Naive thymus-derived CD4-positive, alpha-beta T cell (primary cell): ENCODE data around the gene TMEM131L. TPM values are rescaled to one million over a fixed set of nuclear protein-coding genes. Genes with fewer than 3 reads are reported as not detected.
A peak's percentile ranks its signal among the peaks of the same experiment; 100 is the strongest.

Experiments used
- ATAC-seq: fragments of 150-1000 bp; cut with Tn5 transposase; 2 replicates; pipeline ENCODE4 v1.10.0; 2021; ENCODE audit warnings: mild to moderate bottlenecking, moderate library complexity
- CTCF ChIA-PET: fragments of 350-600 bp; sonication (Branson Sonifier 250); formaldehyde crosslinking; loops from one replicate; lab custom pipeline; 2021; ENCODE audit warnings: antibody characterized with exemption; lab: Charles Lee
- POLR2A ChIA-PET: fragments of 350-600 bp; sonication (Branson Sonifier 250); formaldehyde crosslinking; loops from one replicate; lab custom pipeline; 2021; ENCODE audit warnings: antibody characterized with exemption, inconsistent platforms; lab: Charles Lee
- DNase-seq, 9 donors: peaks; one replicate each; pipeline versions ENCODE4 v3.0.0 to v3.0.0-alpha.2; 2020 to 2022; ENCODE audit warnings: mixed read lengths in 1 of 9
- H3K27ac ChIP-seq: one replicate; pipeline ENCODE4 v1.7.0; 2013; ENCODE audit warnings: mild to moderate bottlenecking, low read depth, low read length, moderate library complexity
- H3K27me3 ChIP-seq, 2 donors: one replicate each; pipeline ENCODE4 v1.7.0; 2013; ENCODE audit warnings: low read length in 2 of 2, mild to moderate bottlenecking in 2 of 2, moderate library complexity in 2 of 2; ENCODE audit not compliant: control insufficient read depth in 2 of 2, insufficient read depth in 2 of 2
- H3K36me3 ChIP-seq, 3 experiments: 1 replicate in 2 of 3; 2 replicates in 1 of 3; pipeline ENCODE4 v1.7.0; 2013; ENCODE audit warnings: low read length in 3 of 3, mild to moderate bottlenecking in 3 of 3, moderate library complexity in 1 of 3; ENCODE audit not compliant: insufficient read depth in 3 of 3, control insufficient read depth in 2 of 3
- H3K4me1 ChIP-seq, 2 donors: one replicate each; pipeline ENCODE4 v1.7.0; 2013; ENCODE audit warnings: low read length in 2 of 2, mild to moderate bottlenecking in 2 of 2, moderate library complexity in 1 of 2; ENCODE audit not compliant: control insufficient read depth in 2 of 2, insufficient read depth in 2 of 2
- H3K4me3 ChIP-seq: 2 replicates; pipeline ENCODE4 v1.7.0; 2013; ENCODE audit warnings: mild to moderate bottlenecking, low read length
- H3K9me3 ChIP-seq, 3 experiments: 1 replicate in 2 of 3; 2 replicates in 1 of 3; pipeline ENCODE4 v1.7.0; 2013; ENCODE audit warnings: low read length in 3 of 3; ENCODE audit not compliant: control insufficient read depth in 2 of 3
- H3K27ac Mint-ChIP-seq, 9 donors: one replicate each; pipeline ENCODE4 v1.8.0; 2020 to 2022; ENCODE audit warnings: mixed read lengths in 9 of 9, mild to moderate bottlenecking in 8 of 9, moderate library complexity in 5 of 9, inconsistent platforms in 2 of 9
- H3K27me3 Mint-ChIP-seq, 5 donors: one replicate each; pipeline ENCODE4 v1.8.0; 2021 to 2022; ENCODE audit warnings: mixed read lengths in 5 of 5, mild to moderate bottlenecking in 1 of 5
- H3K36me3 Mint-ChIP-seq, 5 donors: one replicate each; pipeline ENCODE4 v1.8.0; 2020 to 2022; ENCODE audit warnings: mixed read lengths in 5 of 5, mild to moderate bottlenecking in 3 of 5, inconsistent platforms in 1 of 5
- H3K4me1 Mint-ChIP-seq, 7 donors: one replicate each; pipeline ENCODE4 v1.8.0; 2020 to 2022; ENCODE audit warnings: mixed read lengths in 7 of 7, mild to moderate bottlenecking in 3 of 7, inconsistent platforms in 1 of 7
- H3K4me3 Mint-ChIP-seq, 10 donors: one replicate each; pipeline ENCODE4 v1.8.0; 2020 to 2022; ENCODE audit warnings: mild to moderate bottlenecking in 10 of 10, mixed read lengths in 10 of 10, moderate library complexity in 6 of 10, inconsistent platforms in 2 of 10
- H3K9me3 Mint-ChIP-seq, 11 donors: one replicate each; pipeline ENCODE4 v1.8.0; 2020 to 2022; ENCODE audit warnings: mixed read lengths in 11 of 11, mild to moderate bottlenecking in 4 of 11, inconsistent platforms in 1 of 11, moderate library complexity in 1 of 11
- intact Hi-C, 2 donors: fragments of 100-400 bp; cut with micrococcal nuclease; formaldehyde crosslinking; loops; one replicate each; pipeline ENCODE4 v1.15.1; 2023
- polyA plus RNA-seq, 2 donors: library from polyadenylated mRNA; unstranded; fragments of 300-500 nt; fragmentation: Illumina TruSeq; gene quantifications; one replicate each; pipeline ENCODE4 v1.2.3, GENCODE V29; 2021
- total RNA-seq, 6 experiments: library from RNA in 5 of 6; stranded (reverse) in 5 of 6; gene quantifications; 1 replicate in 5 of 6; 2 replicates in 1 of 6; pipeline ENCODE4 v1.2.3 and lab custom pipeline; 2021 to 2026

TMEM131L gene
- total and polyA plus RNA-seq, 7 experiments from 2014 or later = 45.7 to 111 (median 87.9) TPM

DNA sequence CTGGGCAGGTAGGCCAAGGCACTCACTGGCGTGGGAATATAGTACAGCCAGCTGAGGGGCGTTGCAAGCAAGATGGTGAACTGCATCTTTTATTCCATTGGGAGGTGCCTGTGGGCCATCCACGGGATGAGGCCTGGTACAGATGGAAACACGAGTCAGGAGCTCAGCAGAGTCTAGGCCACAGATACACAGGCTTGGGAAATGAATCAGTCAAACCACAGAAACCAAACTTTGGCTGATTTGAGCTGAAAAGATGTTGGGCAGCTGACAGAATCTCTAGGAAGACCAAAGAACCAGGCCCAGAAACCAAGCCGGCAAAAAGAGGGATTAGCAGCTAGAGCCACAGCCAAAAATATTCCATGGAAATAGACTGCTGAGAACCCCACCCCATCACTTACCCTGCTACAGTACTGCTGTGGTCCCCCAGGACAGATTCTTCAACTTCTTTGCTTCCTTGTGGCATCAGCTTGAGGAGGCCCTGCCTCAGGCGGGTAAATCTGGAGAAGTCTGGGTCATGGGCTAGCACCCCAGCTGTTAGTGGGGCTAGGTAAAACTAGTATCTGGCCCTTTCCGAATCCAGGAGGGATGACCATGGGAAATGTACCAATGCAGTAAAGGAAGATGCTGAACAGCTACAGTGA, 75.4 kb downstream of the TMEM131L start:
- H3K4me3 ChIP-seq = no peak overlapping the region
- H3K4me1 ChIP-seq = peaks cover 13 to 70% of the 10 kb centered on the region in 2 donors
- H3K27me3 ChIP-seq = no peaks in the 10 kb centered on the region
- DNase-seq = no peak
- no peak for ATAC-seq
- H3K9me3 ChIP-seq = no peaks in the 10 kb centered on the region
- peaks cover 0 to 2% (median 0%) of the 10 kb centered on the region in 11 donors for H3K9me3 Mint-ChIP-seq
- H3K27ac ChIP-seq = peak overlapping the region; percentile 15
- no peaks in the 10 kb centered on the region for H3K27me3 Mint-ChIP-seq
- ChIA-PET CTCF (interaction anchor here (0.6 to 2.2 kb wide), 6 partner anchors 11 to 109 kb away, joined by 3 to 9 read pairs (median 6); no protein-coding TSS in a partner anchor), POLR2A (interaction anchor here (1.1 to 2.1 kb wide), 4 partner anchors 10 to 76 kb away, joined by 3 to 8 read pairs (median 6); partner anchors contain the start of gene TMEM131L)
- H3K36me3 Mint-ChIP-seq = peaks cover 0 to 32% (median 15%) of the 10 kb centered on the region in 5 donors
- intact Hi-C loops = loop anchor here in 1 of 2 donors (2.0 kb wide), 1 partner anchor 13 kb away; no protein-coding TSS in a partner anchor
- peak overlapping the region; percentile 1 to 71 (median 39) for H3K4me3 Mint-ChIP-seq
- H3K4me1 Mint-ChIP-seq = peaks cover 38 to 94% (median 89%) of the 10 kb centered on the region in 7 donors
- H3K27ac Mint-ChIP-seq = peak overlapping the region in 8 of 9 donors; percentile 48 to 95 (median 78)
- H3K36me3 ChIP-seq = peaks cover 0 to 9% (median 0%) of the 10 kb centered on the region in 3 experiments

DNA sequence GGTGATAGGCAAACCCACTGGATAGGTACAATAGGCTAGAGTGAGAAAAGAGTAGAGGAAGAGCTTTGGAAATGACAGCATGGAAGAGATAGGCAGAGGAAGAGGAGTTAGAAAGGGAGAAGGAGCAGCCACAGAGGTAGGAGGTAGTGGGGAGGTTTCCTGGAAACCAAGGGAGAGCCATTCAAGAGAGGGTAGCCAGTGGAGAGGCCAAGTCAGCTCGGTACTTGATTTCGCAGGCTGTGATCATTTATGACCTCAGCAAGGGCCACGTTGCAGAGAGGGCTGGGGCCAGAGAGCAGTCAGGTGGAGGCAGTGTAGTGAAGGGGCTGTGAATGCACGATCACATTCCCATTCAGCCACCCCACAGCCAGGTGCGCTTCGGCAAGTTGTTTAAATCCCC, 76.0 kb downstream of the TMEM131L start:
- peaks cover 0 to 9% (median 0%) of the 10 kb centered on the region in 3 experiments for H3K36me3 ChIP-seq
- peaks cover 13 to 65% of the 10 kb centered on the region in 2 donors for H3K4me1 ChIP-seq
- no peaks in the 10 kb centered on the region for H3K27me3 Mint-ChIP-seq
- H3K27me3 ChIP-seq = no peaks in the 10 kb centered on the region
- no peaks in the 10 kb centered on the region for H3K9me3 ChIP-seq
- peaks cover 32 to 91% (median 87%) of the 10 kb centered on the region in 7 donors for H3K4me1 Mint-ChIP-seq
- H3K36me3 Mint-ChIP-seq = peaks cover 0 to 32% (median 11%) of the 10 kb centered on the region in 5 donors
- no peak for DNase-seq
- intact Hi-C loops = no loop called here
- H3K4me3 Mint-ChIP-seq = peak overlapping the region in 7 of 10 donors; percentile 1 to 71 (median 52)
- H3K27ac Mint-ChIP-seq = peak overlapping the region in 8 of 9 donors; percentile 28 to 95 (median 78)
- ATAC-seq = no peak
- no peak overlapping the region for H3K4me3 ChIP-seq
- POLR2A ChIA-PET = interaction anchor here (1.1 to 2.1 kb wide), 3 partner anchors 16 to 76 kb away, joined by 3 to 8 read pairs (median 3); partner anchors contain the start of gene TMEM131L
- peaks cover 0 to 2% (median 0%) of the 10 kb centered on the region in 11 donors for H3K9me3 Mint-ChIP-seq
- peak overlapping the region; percentile 15 for H3K27ac ChIP-seq
- CTCF ChIA-PET = interaction anchor here (0.6 to 2.2 kb wide), 5 partner anchors 11 to 109 kb away, joined by 3 to 9 read pairs (median 7); no protein-coding TSS in a partner anchor

DNA sequence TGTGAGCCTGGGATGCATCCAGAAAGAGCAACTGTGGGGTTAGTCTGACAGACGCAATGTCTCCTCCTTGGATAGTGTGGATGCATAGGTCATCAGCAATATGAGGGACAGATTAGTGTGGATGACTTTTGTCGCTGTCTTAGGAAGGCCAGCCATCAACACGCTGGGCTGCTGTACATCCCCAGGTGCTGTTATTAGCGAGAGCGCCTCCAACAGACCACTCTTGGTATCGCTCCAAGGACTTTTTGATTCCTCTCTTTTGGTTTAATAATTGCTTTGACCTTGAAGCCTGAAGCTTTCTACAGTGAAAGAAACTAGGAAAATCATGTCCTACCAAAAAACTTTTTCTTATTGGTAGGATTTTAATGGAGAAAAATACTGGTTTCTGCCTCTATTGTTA, 76.7 kb downstream of the TMEM131L start:
- H3K4me3 ChIP-seq = no peak overlapping the region
- DNase-seq = no peak
- CTCF ChIA-PET = no interaction called here

GRCh38 chr4:153543351-153543750, 77.2 kb downstream of the TMEM131L start:
- DNase-seq (no peak), ATAC-seq (no peak)
- peak overlapping the region in 2 of 10 donors; percentile 25 to 38 for H3K4me3 Mint-ChIP-seq
- H3K4me1 Mint-ChIP-seq = peaks cover 27 to 91% (median 87%) of the 10 kb centered on the region in 7 donors
- no peaks in the 10 kb centered on the region for H3K9me3 Mint-ChIP-seq
- POLR2A ChIA-PET = no interaction called here
- Histone ChIP-seq H3K27me3 (no peaks in the 10 kb centered on the region), H3K4me3 (no peak overlapping the region), H3K36me3 (peaks cover 0 to 9% (median 0%) of the 10 kb centered on the region in 3 experiments), H3K9me3 (no peaks in the 10 kb centered on the region), H3K4me1 (peaks cover 13 to 52% of the 10 kb centered on the region in 2 donors), H3K27ac (no peak overlapping the region)
- CTCF ChIA-PET = interaction anchor here (1.0 to 1.1 kb wide), 2 partner anchors 29 to 31 kb away, joined by 3 read pairs; no protein-coding TSS in a partner anchor
- H3K36me3 Mint-ChIP-seq = peaks cover 0 to 27% (median 11%) of the 10 kb centered on the region in 5 donors
- intact Hi-C loops = no loop called here
- no peaks in the 10 kb centered on the region for H3K27me3 Mint-ChIP-seq
- H3K27ac Mint-ChIP-seq = peak overlapping the region in 5 of 9 donors; percentile 13 to 95 (median 24)

More for the DNA sequence above, 76.7 kb downstream of the TMEM131L start:
- Mint-ChIP-seq H3K4me1 (peaks cover 30 to 91% (median 87%) of the 10 kb centered on the region in 7 donors), H3K27ac (peak overlapping the region in 8 of 9 donors; percentile 14 to 95 (median 78)), H3K9me3 (peaks cover 0 to 2% (median 0%) of the 10 kb centered on the region in 11 donors), H3K4me3 (peak overlapping the region in 7 of 10 donors; percentile 19 to 62 (median 59)), H3K36me3 (peaks cover 0 to 29% (median 11%) of the 10 kb centered on the region in 5 donors), H3K27me3 (no peaks in the 10 kb centered on the region)
- Histone ChIP-seq H3K27me3 (no peaks in the 10 kb centered on the region), H3K27ac (peak overlapping the region; percentile 8), H3K9me3 (no peaks in the 10 kb centered on the region), H3K36me3 (peaks cover 0 to 9% (median 0%) of the 10 kb centered on the region in 3 experiments), H3K4me1 (peaks cover 13 to 58% of the 10 kb centered on the region in 2 donors)
- ATAC-seq = no peak
- POLR2A ChIA-PET = interaction anchor here (0.5 kb wide), 1 partner anchor 11 kb away, joined by 8 read pairs; no protein-coding TSS in a partner anchor
- intact Hi-C loops = no loop called here

DNA sequence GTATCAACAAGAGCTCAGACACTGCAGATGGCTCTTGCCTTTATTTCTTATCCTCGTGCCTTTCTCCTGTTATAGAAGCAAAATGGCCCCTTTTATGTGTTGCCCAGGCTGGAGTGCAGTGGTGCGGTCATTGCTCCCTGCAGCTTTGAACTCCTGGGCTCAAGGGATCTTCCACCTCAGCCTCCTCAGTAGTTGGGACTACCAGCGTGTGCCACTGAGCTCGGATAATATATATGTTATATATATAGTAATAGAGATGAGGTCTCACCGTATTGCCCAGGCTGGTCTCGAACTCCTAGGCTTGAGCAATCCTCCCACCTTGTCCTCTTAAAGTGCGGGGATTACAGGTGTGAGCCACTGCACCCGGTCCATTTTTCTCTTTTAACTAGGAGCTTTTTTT, 79.7 kb downstream of the TMEM131L start:
- Mint-ChIP-seq H3K4me1 (peaks cover 27 to 86% (median 82%) of the 10 kb centered on the region in 7 donors), H3K27me3 (no peaks in the 10 kb centered on the region), H3K4me3 (peak overlapping the region in 2 of 10 donors; percentile 48 to 56), H3K9me3 (no peaks in the 10 kb centered on the region), H3K36me3 (peaks cover 0 to 25% (median 14%) of the 10 kb centered on the region in 5 donors), H3K27ac (peak overlapping the region in 4 of 9 donors; percentile 31 to 71 (median 48))
- Histone ChIP-seq H3K27ac (no peak overlapping the region), H3K9me3 (no peaks in the 10 kb centered on the region), H3K36me3 (peaks cover 0 to 12% (median 2%) of the 10 kb centered on the region in 3 experiments), H3K4me3 (no peak overlapping the region), H3K4me1 (peaks cover 10 to 34% of the 10 kb centered on the region in 2 donors), H3K27me3 (no peaks in the 10 kb centered on the region)
- CTCF ChIA-PET = interaction anchor here (0.9 to 1.5 kb wide), 4 partner anchors 13 to 148 kb away, joined by 3 to 5 read pairs (median 3); no protein-coding TSS in a partner anchor
- ATAC-seq = no peak
- DNase-seq = no peak
- POLR2A ChIA-PET = interaction anchor here (0.6 to 1.3 kb wide), 3 partner anchors 10 to 113 kb away, joined by 3 to 4 read pairs (median 3); no protein-coding TSS in a partner anchor
- intact Hi-C loops = no loop called here

DNA sequence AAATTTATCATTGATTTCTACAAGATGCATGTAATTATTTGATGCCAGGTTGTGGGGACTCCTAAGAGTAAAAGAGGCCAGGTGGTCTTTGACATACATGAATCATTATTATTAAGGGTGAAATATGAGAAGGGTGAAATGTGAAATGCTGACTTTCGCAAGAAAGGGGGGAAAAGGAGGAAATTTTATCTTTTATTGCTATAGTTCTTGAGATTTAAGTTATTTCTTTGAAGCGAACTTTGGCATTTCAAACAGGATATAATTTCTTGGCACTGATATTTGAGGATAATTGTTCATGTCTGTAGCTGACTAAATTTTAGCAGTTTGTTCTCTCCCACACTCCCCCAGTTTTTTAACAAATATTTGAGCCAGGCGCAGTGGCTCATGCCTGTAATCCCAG, 80.1 kb downstream of the TMEM131L start:
- intact Hi-C loops = no loop called here
- H3K27me3 Mint-ChIP-seq = no peaks in the 10 kb centered on the region
- peaks cover 0 to 24% (median 16%) of the 10 kb centered on the region in 5 donors for H3K36me3 Mint-ChIP-seq
- no peaks in the 10 kb centered on the region for H3K9me3 Mint-ChIP-seq
- Histone ChIP-seq H3K27me3 (no peaks in the 10 kb centered on the region), H3K27ac (no peak overlapping the region), H3K4me3 (no peak overlapping the region), H3K36me3 (peaks cover 0 to 16% (median 6%) of the 10 kb centered on the region in 3 experiments), H3K4me1 (peaks cover 7 to 30% of the 10 kb centered on the region in 2 donors), H3K9me3 (no peaks in the 10 kb centered on the region)
- ATAC-seq = no peak
- POLR2A ChIA-PET = interaction anchor here (0.8 to 1.3 kb wide), 2 partner anchors 10 to 783 kb away, joined by 3 to 4 read pairs; no protein-coding TSS in a partner anchor
- peak overlapping the region in 6 of 9 donors; percentile 4 to 71 (median 48) for H3K27ac Mint-ChIP-seq
- DNase-seq = no peak
- H3K4me1 Mint-ChIP-seq = peaks cover 22 to 85% (median 81%) of the 10 kb centered on the region in 7 donors
- H3K4me3 Mint-ChIP-seq = peak overlapping the region in 3 of 10 donors; percentile 40 to 56 (median 48)
- CTCF ChIA-PET = interaction anchor here (1.0 to 1.5 kb wide), 2 partner anchors 13 to 148 kb away, joined by 3 to 5 read pairs; no protein-coding TSS in a partner anchor
